Activated CD8-positive, alpha-beta memory T cell treated with anti-CD3 and anti-CD28 coated beads, Interleukin-2, amount 10 ng/mL, durations not matched to agents 7 days and 5 days (primary cell): Measurements from ENCODE around the gene SLC35F3. TPM values are rescaled to one million over a fixed set of nuclear protein-coding genes. Genes with fewer than 3 reads are reported as not detected.
A peak's percentile ranks its signal among the peaks of the same experiment; 100 is the strongest.
"Not testable (repeated sequence)": the region's sequence is repeated elsewhere in the genome, so short reads cannot be mapped to it uniquely, and the experiment has no call there.

Experiments used
- ATAC-seq: fragments of 150-1000 bp; cut with Tn5 transposase; one replicate; pipeline ENCODE4 v1.10.0; 2021; ENCODE audit warnings: moderate library complexity
- CTCF ChIA-PET: fragments of 350-600 bp; sonication (Branson Sonifier 250); formaldehyde crosslinking; loops from one replicate; lab custom pipeline; 2021; ENCODE audit warnings: antibody characterized with exemption; lab: Charles Lee
- DNase-seq: peaks from one replicate; pipeline ENCODE4 v3.0.0-alpha.2; 2020
- H3K27ac Mint-ChIP-seq: one replicate; pipeline ENCODE4 v1.8.0; 2021; ENCODE audit warnings: mild to moderate bottlenecking, mixed read lengths
- H3K27me3 Mint-ChIP-seq: one replicate; pipeline ENCODE4 v1.8.0; 2021; ENCODE audit warnings: mixed read lengths
- H3K36me3 Mint-ChIP-seq: one replicate; pipeline ENCODE4 v1.8.0; 2021; ENCODE audit warnings: mild to moderate bottlenecking, mixed read lengths
- H3K4me1 Mint-ChIP-seq: one replicate; pipeline ENCODE4 v1.8.0; 2021; ENCODE audit warnings: mixed read lengths
- H3K4me3 Mint-ChIP-seq: one replicate; pipeline ENCODE4 v1.8.0; 2021; ENCODE audit warnings: mild to moderate bottlenecking, moderate library complexity, mixed read lengths
- H3K9me3 Mint-ChIP-seq: one replicate; pipeline ENCODE4 v1.8.0; 2022; ENCODE audit warnings: low read depth, mixed read lengths
- total RNA-seq, 2 experiments: library from RNA; stranded (reverse); gene quantifications; one replicate each; pipeline ENCODE4 v1.2.3, GENCODE V29; 2021

Gene SLC35F3
- total RNA-seq, 2 experiments from 2014 or later, result 13.8 to 16.8 TPM

- Mint-ChIP-seq H3K27ac (no peak overlapping the region), H3K4me1 (no peaks in the 10 kb centered on the region), H3K27me3 (peaks cover 58% of the 10 kb centered on the region), H3K36me3 (no peaks in the 10 kb centered on the region), H3K4me3 (no peak overlapping the region), H3K9me3 (no peaks in the 10 kb centered on the region)
- DNase-seq (no peak), ATAC-seq (no peak)
- CTCF ChIA-PET, result no interaction called here
Observed at GRCh38 chr1:234199476-234200127, 295.1 kb downstream of the SLC35F3 start.

GRCh38 chr1:234200566-234200965, 296.1 kb downstream of the SLC35F3 start:
- CTCF ChIA-PET, result interaction anchor here (2.3 kb wide), 1 partner anchor 12 kb away, joined by 7 read pairs; no protein-coding TSS in a partner anchor
- Mint-ChIP-seq H3K27ac (no peak overlapping the region), H3K4me1 (no peaks in the 10 kb centered on the region), H3K27me3 (peaks cover 58% of the 10 kb centered on the region), H3K4me3 (no peak overlapping the region), H3K36me3 (no peaks in the 10 kb centered on the region), H3K9me3 (no peaks in the 10 kb centered on the region)
- DNase-seq (no peak), ATAC-seq (no peak)

GRCh38 chr1:234201600-234201999, 297.1 kb downstream of the SLC35F3 start:
- DNase-seq (no peak), ATAC-seq (no peak)
- no peak overlapping the region for H3K27ac Mint-ChIP-seq
- no peaks in the 10 kb centered on the region for H3K4me1 Mint-ChIP-seq
- no peak overlapping the region for H3K4me3 Mint-ChIP-seq
- no peaks in the 10 kb centered on the region for H3K9me3 Mint-ChIP-seq
- H3K36me3 Mint-ChIP-seq, result no peaks in the 10 kb centered on the region
- H3K27me3 Mint-ChIP-seq, result peaks cover 55% of the 10 kb centered on the region
- CTCF ChIA-PET, result interaction anchor here (2.3 kb wide), 1 partner anchor 11 kb away, joined by 7 read pairs; no protein-coding TSS in a partner anchor

- Mint-ChIP-seq H3K9me3 (peaks cover 6% of the 10 kb centered on the region), H3K4me1 (no peaks in the 10 kb centered on the region), H3K4me3 (no peak overlapping the region), H3K36me3 (peaks cover 6% of the 10 kb centered on the region), H3K27me3 (peaks cover 34% of the 10 kb centered on the region), H3K27ac (no peak overlapping the region)
- no peak for ATAC-seq
- CTCF ChIA-PET, result no interaction called here
- no peak for DNase-seq
Observed at GRCh38 chr1:234205966-234206365, 301.5 kb downstream of the SLC35F3 start.

- Mint-ChIP-seq H3K4me3 (no peak overlapping the region), H3K27me3 (peaks cover 26% of the 10 kb centered on the region), H3K4me1 (no peaks in the 10 kb centered on the region), H3K9me3 (peaks cover 6% of the 10 kb centered on the region), H3K36me3 (peaks cover 8% of the 10 kb centered on the region), H3K27ac (no peak overlapping the region)
- ATAC-seq (no peak), DNase-seq (no peak)
- CTCF ChIA-PET, result no interaction called here
Observed at GRCh38 chr1:234206651-234207284, 302.3 kb downstream of the SLC35F3 start.

GRCh38 chr1:234208351-234208750, 303.9 kb downstream of the SLC35F3 start:
- H3K4me1 Mint-ChIP-seq, result peaks cover 6% of the 10 kb centered on the region
- CTCF ChIA-PET, result interaction anchor here (13.0 kb wide), 1 partner anchor 102 kb away, joined by 199 read pairs; no protein-coding TSS in a partner anchor
- DNase-seq (no peak), ATAC-seq (no peak)
- H3K27me3 Mint-ChIP-seq, result peaks cover 15% of the 10 kb centered on the region
- H3K4me3 Mint-ChIP-seq, result no peak overlapping the region
- H3K9me3 Mint-ChIP-seq, result peaks cover 6% of the 10 kb centered on the region
- peaks cover 10% of the 10 kb centered on the region for H3K36me3 Mint-ChIP-seq
- H3K27ac Mint-ChIP-seq, result no peak overlapping the region

GRCh38 chr1:234208791-234209190, 304.3 kb downstream of the SLC35F3 start:
- Mint-ChIP-seq H3K27ac (no peak overlapping the region), H3K27me3 (peaks cover 15% of the 10 kb centered on the region), H3K9me3 (peaks cover 6% of the 10 kb centered on the region), H3K36me3 (peaks cover 10% of the 10 kb centered on the region), H3K4me3 (no peak overlapping the region), H3K4me1 (peaks cover 11% of the 10 kb centered on the region)
- CTCF ChIA-PET, result interaction anchor here (13.0 kb wide), 1 partner anchor 102 kb away, joined by 199 read pairs; no protein-coding TSS in a partner anchor
- ATAC-seq (no peak), DNase-seq (no peak)

- not testable (repeated sequence) for H3K4me3 Mint-ChIP-seq, H3K27ac Mint-ChIP-seq, DNase-seq, H3K9me3 Mint-ChIP-seq, ATAC-seq
- CTCF ChIA-PET, result interaction anchor here (1.2 to 13.0 kb wide), 3 partner anchors 9 to 117 kb away, joined by 4 to 199 read pairs (median 23); no protein-coding TSS in a partner anchor
- Mint-ChIP-seq H3K27me3 (peaks cover 12% of the 10 kb centered on the region), H3K36me3 (peaks cover 10% of the 10 kb centered on the region), H3K4me1 (peaks cover 14% of the 10 kb centered on the region)
Observed at GRCh38 chr1:234210429-234210828, 306.0 kb downstream of the SLC35F3 start.

GRCh38 chr1:234211855-234212254, 307.4 kb downstream of the SLC35F3 start:
- peaks cover 12% of the 10 kb centered on the region for H3K27me3 Mint-ChIP-seq

GRCh38 chr1:234212764-234213657, 308.5 kb downstream of the SLC35F3 start:
- DNase-seq, result peak; percentile 63
- peak overlapping the region; percentile 66 for H3K27ac Mint-ChIP-seq
- peaks cover 11% of the 10 kb centered on the region for H3K36me3 Mint-ChIP-seq

More at GRCh38 chr1:234211855-234212254, 307.4 kb downstream of the SLC35F3 start:
- not testable (repeated sequence) for ATAC-seq, H3K9me3 Mint-ChIP-seq, H3K4me3 Mint-ChIP-seq, H3K27ac Mint-ChIP-seq, DNase-seq
- H3K4me1 Mint-ChIP-seq, result peaks cover 27% of the 10 kb centered on the region
- CTCF ChIA-PET, result interaction anchor here (1.0 to 13.0 kb wide), 9 partner anchors 10 to 116 kb away, joined by 4 to 199 read pairs (median 10); no protein-coding TSS in a partner anchor
- peaks cover 10% of the 10 kb centered on the region for H3K36me3 Mint-ChIP-seq

GRCh38 chr1:234213658-234214128, 309.2 kb downstream of the SLC35F3 start:
- H3K9me3 Mint-ChIP-seq, result peaks cover 6% of the 10 kb centered on the region
- peaks cover 45% of the 10 kb centered on the region for H3K4me1 Mint-ChIP-seq
- no peak for ATAC-seq
- H3K27me3 Mint-ChIP-seq, result peaks cover 9% of the 10 kb centered on the region
- CTCF ChIA-PET, result interaction anchor here (1.0 to 13.0 kb wide), 19 partner anchors 8 to 114 kb away, joined by 3 to 199 read pairs (median 6); no protein-coding TSS in a partner anchor
- H3K4me3 Mint-ChIP-seq, result peak overlapping the region; percentile 73
- H3K36me3 Mint-ChIP-seq, result peaks cover 17% of the 10 kb centered on the region
- H3K27ac Mint-ChIP-seq, result peak overlapping the region; percentile 66
- DNase-seq, result no peak

More at GRCh38 chr1:234212764-234213657, 308.5 kb downstream of the SLC35F3 start:
- Mint-ChIP-seq H3K27me3 (peaks cover 12% of the 10 kb centered on the region), H3K9me3 (peaks cover 6% of the 10 kb centered on the region), H3K4me1 (peaks cover 39% of the 10 kb centered on the region), H3K4me3 (peak overlapping the region; percentile 73)
- peak; percentile 60 for ATAC-seq
- CTCF ChIA-PET, result interaction anchor here (0.7 to 13.0 kb wide), 29 partner anchors 9 to 160 kb away, joined by 3 to 199 read pairs (median 4); partner anchors contain the start of gene COA6

GRCh38 chr1:234214129-234214910, 309.8 kb downstream of the SLC35F3 start:
- H3K36me3 Mint-ChIP-seq, result peaks cover 21% of the 10 kb centered on the region
- peak; percentile 69 for ATAC-seq
- peak overlapping the region; percentile 66 for H3K27ac Mint-ChIP-seq
- CTCF ChIA-PET, result interaction anchor here (1.1 to 13.0 kb wide), 13 partner anchors 8 to 113 kb away, joined by 3 to 199 read pairs (median 6); no protein-coding TSS in a partner anchor
- DNase-seq, result peak; percentile 63
- H3K9me3 Mint-ChIP-seq, result peaks cover 6% of the 10 kb centered on the region
- peak overlapping the region; percentile 73 for H3K4me3 Mint-ChIP-seq
- peaks cover 8% of the 10 kb centered on the region for H3K27me3 Mint-ChIP-seq
- peaks cover 45% of the 10 kb centered on the region for H3K4me1 Mint-ChIP-seq
